Transverse colon (tissue), 4 donors: ENCODE data around the gene RBM4B. TPM values are rescaled to one million over a fixed set of nuclear protein-coding genes. Genes with fewer than 3 reads are reported as not detected.

Experiments used
- DNase-seq: peaks from one replicate; pipeline ENCODE4 v3.0.0-alpha.2; 2019
- H3K27ac ChIP-seq, 4 donors: fragments of 200-600 bp; sonication (generic); 2 replicates each; pipeline ENCODE4 v1.5.1; 2016 to 2018; ENCODE audit warnings: inconsistent platforms in 4 of 4
- H3K27me3 ChIP-seq: fragments of 200-600 bp; sonication (generic); 2 replicates; pipeline ENCODE4 v1.5.1; 2017; ENCODE audit warnings: inconsistent platforms
- H3K36me3 ChIP-seq, 4 donors: fragments of 200-600 bp; sonication (generic); 2 replicates each; pipeline ENCODE4 v1.5.1; 2017 to 2019; ENCODE audit warnings: inconsistent platforms in 4 of 4
- H3K4me1 ChIP-seq, 4 donors: fragments of 200-600 bp; sonication (generic); 2 replicates each; pipeline ENCODE4 v1.5.1; 2017 to 2020; ENCODE audit warnings: inconsistent platforms in 4 of 4
- H3K4me3 ChIP-seq, 4 donors: fragments of 200-600 bp; sonication (generic); 1 replicate in 1 of 4; 2 replicates in 3 of 4; pipeline versions ENCODE4 v1.5.1 to v1.6.1; 2017 to 2019; ENCODE audit warnings: inconsistent platforms in 4 of 4
- H3K9me3 ChIP-seq, 2 donors: fragments of 200-600 bp; sonication (generic); 2 replicates each; pipeline ENCODE4 v1.5.1; 2017 to 2019; ENCODE audit warnings: inconsistent platforms in 2 of 2
- CTCF ChIP-seq, 5 experiments: fragments of 200-600 bp in 3 of 5; fragments of 450-650 bp in 2 of 5; sonication (generic) in 3 of 5; IDR thresholded peaks; 1 replicate in 2 of 5; 2 replicates in 3 of 5; pipeline ENCODE4 v1.5.1; 2016 to 2017; ENCODE audit warnings: antibody characterized with exemption in 5 of 5, inconsistent platforms in 3 of 5, mild to moderate bottlenecking in 2 of 5, moderate library complexity in 1 of 5
- EP300 ChIP-seq: sonication (generic); formaldehyde crosslinking; IDR thresholded peaks from one replicate; pipeline ENCODE4 v1.6.1; 2017; ENCODE audit warnings: antibody characterized with exemption, low read depth
- POLR2A ChIP-seq: fragments of 450-650 bp; IDR thresholded peaks from one replicate; pipeline ENCODE4 v1.6.1; 2016; ENCODE audit warnings: antibody characterized with exemption, mild to moderate bottlenecking, moderate library complexity
- POLR2AphosphoS5 ChIP-seq, 3 donors: sonication (generic); formaldehyde crosslinking; IDR thresholded peaks; one replicate each; pipeline ENCODE4 v1.6.1; 2016; ENCODE audit warnings: antibody characterized with exemption in 3 of 3
- WGBS, 2 donors: methylation state at CpG; one replicate each; pipeline ENCODE4 v1.1.5; 2018; ENCODE audit warnings: low coverage in 1 of 2; 5-methylcytosine and 5-hydroxymethylcytosine counted together
- in situ Hi-C, 4 donors: fragments of 200-750 bp; cut with MboI; loops; one replicate each; pipeline versions ENCODE4 v1.15.0 to v1.15.1; 2017; ENCODE audit warnings: low sequenced_read_pairs in 3 of 4, low pct_ligation_motif_present in 1 of 4, low pct_unique_long_range_greater_than_20kb in 1 of 4
- intact Hi-C: fragments of 100-400 bp; cut with DNase I; formaldehyde crosslinking; loops from one replicate; pipeline ENCODE4 v1.15.1; 2023; ENCODE audit warnings: low total_unique reads
- total RNA-seq, 4 donors: library from RNA; depleted of rRNA; stranded (reverse); fragments of >200 nt; gene quantifications; one replicate each; pipeline ENCODE4 v1.1.0, GENCODE V29; 2016

RBM4B gene
- total RNA-seq, 4 donors from 2014 or later: 14.2 to 22.1 (median 15.5) TPM

GRCh38 chr11:66636411-66636810 is 41.3 kb downstream of the RBM4B start:
- Histone ChIP-seq H3K27me3 (no peaks in the 10 kb centered on the region), H3K4me3 (no peak overlapping the region), H3K36me3 (peaks cover 0 to 11% (median 4%) of the 10 kb centered on the region in 4 donors), H3K9me3 (no peaks in the 10 kb centered on the region), H3K4me1 (peaks cover 15 to 46% (median 29%) of the 10 kb centered on the region in 4 donors), H3K27ac (peak overlapping the region in 1 of 4 donors; percentile 94)
- DNase-seq: no peak
- in situ Hi-C loops (no loop called here), intact Hi-C loops (loop anchor here (10.0 kb wide), 1 partner anchor 638 kb away; no protein-coding TSS in a partner anchor)
- TF ChIP-seq CTCF (IDR thresholded peaks at IDR 0.05): no peak
- no peak for TF ChIP-seq POLR2AphosphoS5 (IDR thresholded peaks at IDR 0.05)
- no peak for TF ChIP-seq POLR2A
- no peak for TF ChIP-seq EP300
- 75 to 86% methylated on average over 2 to 3 of the region's 3 CpGs for WGBS, 2 donors

- no peaks in the 10 kb centered on the region for H3K9me3 ChIP-seq
- H3K36me3 ChIP-seq: peaks cover 0 to 11% (median 2%) of the 10 kb centered on the region in 4 donors
- no peaks in the 10 kb centered on the region for H3K27me3 ChIP-seq
- no peak overlapping the region for H3K27ac ChIP-seq
- in situ Hi-C loops (no loop called here), intact Hi-C loops (loop anchor here (10.0 kb wide), 1 partner anchor 642 kb away; no protein-coding TSS in a partner anchor)
- WGBS, 2 donors: 62 to 76% methylated on average over 2 of the region's 2 CpGs
- no peak for DNase-seq
- peaks cover 0 to 23% (median 8%) of the 10 kb centered on the region in 4 donors for H3K4me1 ChIP-seq
- TF ChIP-seq CTCF (IDR thresholded peaks at IDR 0.05): no peak
- H3K4me3 ChIP-seq: no peak overlapping the region
Measured at GRCh38 chr11:66632952-66633351, 44.7 kb downstream of the RBM4B start.

GRCh38 chr11:66631883-66632282 is 45.8 kb downstream of the RBM4B start:
- Histone ChIP-seq H3K4me3 (no peak overlapping the region), H3K27ac (no peak overlapping the region), H3K36me3 (peaks cover 0 to 20% (median 9%) of the 10 kb centered on the region in 4 donors), H3K4me1 (peaks cover 0 to 16% (median 0%) of the 10 kb centered on the region in 4 donors), H3K9me3 (no peaks in the 10 kb centered on the region), H3K27me3 (no peaks in the 10 kb centered on the region)
- TF ChIP-seq POLR2A: no peak
- TF ChIP-seq EP300: no peak
- TF ChIP-seq CTCF (IDR thresholded peaks at IDR 0.05): no peak
- TF ChIP-seq POLR2AphosphoS5 (IDR thresholded peaks at IDR 0.05): no peak
- intact Hi-C loops (loop anchor here (10.0 kb wide), 1 partner anchor 643 kb away; no protein-coding TSS in a partner anchor), in situ Hi-C loops (no loop called here)
- no peak for DNase-seq
- WGBS, 2 donors: 75 to 80% methylated on average over 1 to 6 of the region's 6 CpGs

- DNase-seq: no peak
- 94% methylated on average over 2 of the region's 2 CpGs; no CpG with 5 or more reads in 1 of the 2 donors for WGBS, 2 donors
- no peaks in the 10 kb centered on the region for H3K27me3 ChIP-seq
- no peak overlapping the region for H3K4me3 ChIP-seq
- in situ Hi-C loops (no loop called here), intact Hi-C loops (loop anchor here (2.0 kb wide), 1 partner anchor 23 kb away; no protein-coding TSS in a partner anchor)
- peaks cover 4 to 16% (median 6%) of the 10 kb centered on the region in 4 donors for H3K4me1 ChIP-seq
- no peak overlapping the region for H3K27ac ChIP-seq
- peaks cover 0 to 41% (median 21%) of the 10 kb centered on the region in 4 donors for H3K36me3 ChIP-seq
- TF ChIP-seq CTCF (IDR thresholded peaks at IDR 0.05) (no peak), POLR2A (no peak), POLR2AphosphoS5 (IDR thresholded peaks at IDR 0.05) (no peak), EP300 (no peak)
- no peaks in the 10 kb centered on the region for H3K9me3 ChIP-seq
Measured at GRCh38 chr11:66629356-66629755, 48.3 kb downstream of the RBM4B start.
